ENCODE measurements around the gene SND1.

The SND1 gene

GRCh38 chr7:127682140-127682539 is 30.1 kb downstream of the SND1 start:
- Histone ChIP-seq H3K4me3 (ENCODE audit: low read depth in 1 of 2, low read length in 2 of 2) (no peak overlapping the region), H3K36me3 (ENCODE audit: control insufficient read depth in 1 of 2, insufficient read depth in 2 of 2, low read length in 2 of 2) (peaks cover 4 to 16% of the 10 kb centered on the region in 2 donors), H3K9ac (ENCODE audit: low read depth in 1 of 2, low read length in 2 of 2) (no peak overlapping the region), H3K27me3 (ENCODE audit: control insufficient read depth in 1 of 2, insufficient read depth in 2 of 2, low read length in 2 of 2) (no peaks in the 10 kb centered on the region), H3K9me3 (ENCODE audit: control insufficient read depth in 1 of 2, low read length in 2 of 2) (peaks cover 0 to 4% of the 10 kb centered on the region in 2 donors), H3K4me1 (ENCODE audit: control insufficient read depth in 1 of 2, insufficient read depth in 2 of 2, low read length in 2 of 2) (peaks cover 8 to 10% of the 10 kb centered on the region in 2 donors), H3K27ac (ENCODE audit: low read depth, low read length) (no peak overlapping the region)

DNA sequence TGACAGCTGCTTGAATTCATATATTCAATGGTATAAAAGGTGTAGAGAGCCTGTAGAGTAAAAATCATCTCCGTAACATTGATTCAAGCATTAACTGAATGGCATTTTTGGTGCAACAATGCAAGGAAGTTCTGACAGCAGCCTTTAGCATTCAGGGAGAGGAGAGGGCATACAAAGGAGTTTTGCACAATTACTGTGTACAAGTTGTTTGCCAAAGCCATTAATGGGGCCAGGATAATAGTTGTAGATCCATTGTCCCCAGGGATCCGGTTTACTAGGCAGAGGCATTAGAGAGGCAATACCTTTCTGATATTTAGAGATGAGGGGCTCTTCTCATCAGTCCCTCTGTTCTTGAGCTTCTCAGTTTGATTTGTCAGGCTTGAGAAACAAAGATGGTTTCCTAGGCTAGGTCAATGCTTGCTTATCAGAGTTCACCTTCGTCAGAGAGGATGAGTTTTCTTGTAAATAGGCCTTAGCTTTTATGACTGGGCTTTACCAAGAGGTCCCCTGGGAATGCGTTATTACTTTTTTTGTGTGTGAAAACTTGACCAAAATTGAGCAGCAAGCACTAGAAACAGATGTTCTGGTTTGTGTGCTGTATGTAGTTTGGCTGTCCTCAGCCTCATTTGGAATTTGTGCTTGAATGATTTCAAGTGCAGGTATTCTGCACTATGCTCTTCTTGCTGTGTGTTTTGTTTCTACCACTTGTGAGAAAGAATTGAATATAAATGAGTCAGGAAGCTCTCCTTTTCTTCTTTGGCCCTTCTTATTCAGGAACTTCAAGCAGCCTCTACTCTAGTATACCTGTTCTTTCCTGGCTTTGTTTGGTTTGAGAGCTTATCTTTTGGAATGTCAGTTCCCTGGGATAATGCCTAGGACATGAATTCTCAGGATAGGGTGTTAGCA is 32.0 kb downstream of the SND1 start:
- Histone ChIP-seq H3K9ac (ENCODE audit: low read depth in 1 of 2, low read length in 2 of 2) (no peak overlapping the region), H3K4me1 (ENCODE audit: control insufficient read depth in 1 of 2, insufficient read depth in 2 of 2, low read length in 2 of 2) (peaks cover 8 to 10% of the 10 kb centered on the region in 2 donors), H3K4me3 (ENCODE audit: low read depth in 1 of 2, low read length in 2 of 2) (no peak overlapping the region), H3K36me3 (ENCODE audit: control insufficient read depth in 1 of 2, insufficient read depth in 2 of 2, low read length in 2 of 2) (peaks cover 6 to 27% of the 10 kb centered on the region in 2 donors), H3K9me3 (ENCODE audit: control insufficient read depth in 1 of 2, low read length in 2 of 2) (peaks cover 0 to 4% of the 10 kb centered on the region in 2 donors), H3K27me3 (ENCODE audit: control insufficient read depth in 1 of 2, insufficient read depth in 2 of 2, low read length in 2 of 2) (no peaks in the 10 kb centered on the region), H3K27ac (ENCODE audit: low read depth, low read length) (no peak overlapping the region)

GRCh38 chr7:127689194-127689772 is 37.3 kb downstream of the SND1 start:
- no peaks in the 10 kb centered on the region for H3K9me3 ChIP-seq (ENCODE audit: control insufficient read depth in 1 of 2, low read length in 2 of 2)
- no peak overlapping the region for H3K4me3 ChIP-seq (ENCODE audit: low read depth in 1 of 2, low read length in 2 of 2)
- no peak overlapping the region for H3K9ac ChIP-seq (ENCODE audit: low read depth in 1 of 2, low read length in 2 of 2)
- H3K36me3 ChIP-seq (ENCODE audit: control insufficient read depth in 1 of 2, insufficient read depth in 2 of 2, low read length in 2 of 2): peaks cover 23 to 61% of the 10 kb centered on the region in 2 donors
- no peak overlapping the region for H3K27ac ChIP-seq (ENCODE audit: low read depth, low read length)
- peaks cover under 1 to 6% of the 10 kb centered on the region in 2 donors for H3K4me1 ChIP-seq (ENCODE audit: control insufficient read depth in 1 of 2, insufficient read depth in 2 of 2, low read length in 2 of 2)
- H3K27me3 ChIP-seq (ENCODE audit: control insufficient read depth in 1 of 2, insufficient read depth in 2 of 2, low read length in 2 of 2): no peaks in the 10 kb centered on the region

DNA sequence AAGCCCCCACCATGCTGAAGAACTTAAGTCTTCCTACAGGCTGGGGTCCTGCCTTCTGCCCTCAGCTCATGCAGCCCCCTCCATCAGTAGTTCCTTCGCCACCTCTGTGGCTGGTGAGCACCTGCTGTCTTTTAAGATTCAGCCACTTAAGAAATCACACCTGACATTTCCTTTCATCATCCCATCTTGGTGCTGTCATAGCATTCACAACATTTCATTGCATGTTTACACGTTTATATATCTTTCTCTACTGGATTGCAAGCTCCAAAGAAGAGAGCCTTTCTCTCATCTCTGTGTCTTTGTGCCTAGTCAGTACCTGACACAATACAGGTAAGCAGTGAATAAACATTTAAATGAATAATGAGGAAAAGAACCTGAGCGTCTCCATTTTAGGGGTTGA is 38.3 kb downstream of the SND1 start:
- Histone ChIP-seq H3K9me3 (ENCODE audit: control insufficient read depth in 1 of 2, low read length in 2 of 2) (no peaks in the 10 kb centered on the region), H3K36me3 (ENCODE audit: control insufficient read depth in 1 of 2, insufficient read depth in 2 of 2, low read length in 2 of 2) (peaks cover 34 to 72% of the 10 kb centered on the region in 2 donors), H3K27ac (ENCODE audit: low read depth, low read length) (no peak overlapping the region)

GRCh38 chr7:127690806-127691205 is 38.8 kb downstream of the SND1 start:
- Histone ChIP-seq H3K27me3 (ENCODE audit: control insufficient read depth in 1 of 2, insufficient read depth in 2 of 2, low read length in 2 of 2) (no peaks in the 10 kb centered on the region), H3K36me3 (ENCODE audit: control insufficient read depth in 1 of 2, insufficient read depth in 2 of 2, low read length in 2 of 2) (peaks cover 35 to 76% of the 10 kb centered on the region in 2 donors), H3K4me1 (ENCODE audit: control insufficient read depth in 1 of 2, insufficient read depth in 2 of 2, low read length in 2 of 2) (peaks cover 0 to 3% of the 10 kb centered on the region in 2 donors), H3K4me3 (ENCODE audit: low read depth in 1 of 2, low read length in 2 of 2) (no peak overlapping the region), H3K27ac (ENCODE audit: low read depth, low read length) (no peak overlapping the region), H3K9ac (ENCODE audit: low read depth in 1 of 2, low read length in 2 of 2) (no peak overlapping the region), H3K9me3 (ENCODE audit: control insufficient read depth in 1 of 2, low read length in 2 of 2) (no peaks in the 10 kb centered on the region)

More for the DNA sequence above, 38.3 kb downstream of the SND1 start:
- Histone ChIP-seq H3K9ac (ENCODE audit: low read depth in 1 of 2, low read length in 2 of 2) (no peak overlapping the region), H3K4me1 (ENCODE audit: control insufficient read depth in 1 of 2, insufficient read depth in 2 of 2, low read length in 2 of 2) (peaks cover 0 to 3% of the 10 kb centered on the region in 2 donors), H3K27me3 (ENCODE audit: control insufficient read depth in 1 of 2, insufficient read depth in 2 of 2, low read length in 2 of 2) (no peaks in the 10 kb centered on the region), H3K4me3 (ENCODE audit: low read depth in 1 of 2, low read length in 2 of 2) (no peak overlapping the region)

DNA sequence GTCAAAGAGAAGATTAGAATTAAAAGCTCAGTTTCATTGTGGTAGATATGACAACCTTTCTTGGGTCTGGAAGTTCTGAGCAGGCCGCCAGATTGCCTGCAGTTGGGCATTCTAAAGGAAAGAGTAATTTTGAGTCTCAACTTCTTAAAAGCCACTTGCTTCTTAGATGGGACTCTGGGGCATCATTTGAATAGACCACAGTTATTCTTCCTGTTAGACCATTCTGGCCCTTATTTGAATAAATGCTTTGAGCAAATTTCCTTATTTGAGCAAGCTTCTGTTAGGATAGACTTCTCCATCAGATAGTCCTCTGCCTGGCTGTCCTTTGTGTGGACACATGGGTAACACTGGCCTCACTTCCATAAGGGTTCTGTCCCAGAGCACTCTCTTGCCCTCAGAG is 40.2 kb downstream of the SND1 start:
- peaks cover 36 to 72% of the 10 kb centered on the region in 2 donors for H3K36me3 ChIP-seq (ENCODE audit: control insufficient read depth in 1 of 2, insufficient read depth in 2 of 2, low read length in 2 of 2)

DNA sequence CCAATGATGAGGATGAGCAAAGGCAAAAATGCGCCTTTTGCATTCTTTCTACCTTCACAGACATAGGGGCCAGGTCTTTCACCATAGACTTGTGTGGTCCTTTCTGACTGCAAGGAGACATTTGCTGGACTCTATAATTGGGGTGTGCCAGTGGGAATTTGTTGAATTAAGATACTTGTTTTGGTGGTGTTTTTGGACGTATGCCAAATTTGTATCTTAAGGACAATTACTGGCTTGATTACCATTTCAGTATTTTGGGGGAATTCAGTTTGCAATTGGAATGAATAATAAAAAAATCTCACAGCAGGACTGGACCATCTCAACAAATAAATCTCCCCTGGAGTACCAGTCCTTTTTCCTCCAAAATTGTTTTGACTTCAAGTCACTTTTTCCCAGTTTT is 47.9 kb downstream of the SND1 start:
- H3K27ac ChIP-seq (ENCODE audit: low read depth, low read length): no peak overlapping the region
- peaks cover 41 to 95% of the 10 kb centered on the region in 2 donors for H3K36me3 ChIP-seq (ENCODE audit: control insufficient read depth in 1 of 2, insufficient read depth in 2 of 2, low read length in 2 of 2)

More for the DNA sequence above, 40.2 kb downstream of the SND1 start:
- Histone ChIP-seq H3K4me1 (ENCODE audit: control insufficient read depth in 1 of 2, insufficient read depth in 2 of 2, low read length in 2 of 2) (peaks cover 0 to 3% of the 10 kb centered on the region in 2 donors), H3K9ac (ENCODE audit: low read depth in 1 of 2, low read length in 2 of 2) (no peak overlapping the region), H3K4me3 (ENCODE audit: low read depth in 1 of 2, low read length in 2 of 2) (no peak overlapping the region), H3K27me3 (ENCODE audit: control insufficient read depth in 1 of 2, insufficient read depth in 2 of 2, low read length in 2 of 2) (no peaks in the 10 kb centered on the region), H3K27ac (ENCODE audit: low read depth, low read length) (no peak overlapping the region), H3K9me3 (ENCODE audit: control insufficient read depth in 1 of 2, low read length in 2 of 2) (no peaks in the 10 kb centered on the region)

GRCh38 chr7:127702052-127702652 is 50.2 kb downstream of the SND1 start:
- Histone ChIP-seq H3K4me3 (ENCODE audit: low read depth in 1 of 2, low read length in 2 of 2) (no peak overlapping the region), H3K9ac (ENCODE audit: low read depth in 1 of 2, low read length in 2 of 2) (no peak overlapping the region), H3K36me3 (ENCODE audit: control insufficient read depth in 1 of 2, insufficient read depth in 2 of 2, low read length in 2 of 2) (peaks cover 42 to 88% of the 10 kb centered on the region in 2 donors)

More for the DNA sequence above, 47.9 kb downstream of the SND1 start:
- Histone ChIP-seq H3K4me3 (ENCODE audit: low read depth in 1 of 2, low read length in 2 of 2) (no peak overlapping the region), H3K9me3 (ENCODE audit: control insufficient read depth in 1 of 2, low read length in 2 of 2) (no peaks in the 10 kb centered on the region), H3K9ac (ENCODE audit: low read depth in 1 of 2, low read length in 2 of 2) (no peak overlapping the region), H3K4me1 (ENCODE audit: control insufficient read depth in 1 of 2, insufficient read depth in 2 of 2, low read length in 2 of 2) (no peaks in the 10 kb centered on the region), H3K27me3 (ENCODE audit: control insufficient read depth in 1 of 2, insufficient read depth in 2 of 2, low read length in 2 of 2) (no peaks in the 10 kb centered on the region)

DNA sequence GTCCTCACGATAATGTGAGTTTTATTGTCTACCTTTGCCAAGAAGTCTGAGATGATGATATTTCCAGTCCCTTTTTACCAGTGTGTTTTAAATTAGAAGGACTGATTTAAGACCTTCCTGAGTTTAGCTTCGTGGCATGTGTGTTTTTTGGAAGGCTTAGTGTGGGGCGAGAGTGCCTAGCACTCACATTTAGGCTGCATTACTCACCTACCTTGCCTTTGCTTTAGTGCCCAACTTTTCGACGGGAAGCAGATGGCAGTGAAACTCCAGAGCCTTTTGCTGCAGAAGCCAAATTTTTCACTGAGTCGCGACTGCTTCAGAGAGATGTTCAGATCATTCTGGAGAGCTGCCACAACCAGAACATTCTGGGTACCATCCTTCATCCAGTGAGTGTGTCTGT is 50.9 kb downstream of the SND1 start:
- Histone ChIP-seq H3K9ac (ENCODE audit: low read depth in 1 of 2, low read length in 2 of 2) (no peak overlapping the region), H3K4me1 (ENCODE audit: control insufficient read depth in 1 of 2, insufficient read depth in 2 of 2, low read length in 2 of 2) (no peaks in the 10 kb centered on the region), H3K4me3 (ENCODE audit: low read depth in 1 of 2, low read length in 2 of 2) (no peak overlapping the region), H3K27me3 (ENCODE audit: control insufficient read depth in 1 of 2, insufficient read depth in 2 of 2, low read length in 2 of 2) (no peaks in the 10 kb centered on the region), H3K36me3 (ENCODE audit: control insufficient read depth in 1 of 2, insufficient read depth in 2 of 2, low read length in 2 of 2) (peaks cover 43 to 88% of the 10 kb centered on the region in 2 donors), H3K27ac (ENCODE audit: low read depth, low read length) (no peak overlapping the region), H3K9me3 (ENCODE audit: control insufficient read depth in 1 of 2, low read length in 2 of 2) (no peaks in the 10 kb centered on the region)

More at GRCh38 chr7:127702052-127702652, 50.2 kb downstream of the SND1 start:
- no peak overlapping the region for H3K27ac ChIP-seq (ENCODE audit: low read depth, low read length)
- no peaks in the 10 kb centered on the region for H3K4me1 ChIP-seq (ENCODE audit: control insufficient read depth in 1 of 2, insufficient read depth in 2 of 2, low read length in 2 of 2)
- no peaks in the 10 kb centered on the region for H3K9me3 ChIP-seq (ENCODE audit: control insufficient read depth in 1 of 2, low read length in 2 of 2)
- no peaks in the 10 kb centered on the region for H3K27me3 ChIP-seq (ENCODE audit: control insufficient read depth in 1 of 2, insufficient read depth in 2 of 2, low read length in 2 of 2)

DNA sequence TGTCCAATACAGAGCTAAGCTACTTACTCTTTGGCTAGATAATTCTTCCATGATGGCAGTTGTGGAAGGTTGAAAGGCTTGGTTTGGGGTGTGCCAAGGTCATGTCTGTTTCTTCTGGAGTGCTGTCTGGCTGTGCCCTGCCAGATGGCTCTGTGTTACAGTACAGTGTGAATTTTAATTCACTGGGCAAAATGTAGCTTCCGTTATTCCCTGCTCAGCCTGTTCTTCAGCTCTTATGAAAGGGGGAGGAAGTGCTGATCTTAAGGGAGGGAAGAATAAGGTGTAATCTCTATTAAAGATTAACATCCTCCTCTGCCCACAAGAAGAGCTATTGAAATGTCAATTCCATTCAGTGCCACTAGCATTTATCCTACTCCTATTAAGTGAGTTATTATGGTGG is 52.2 kb downstream of the SND1 start:
- Histone ChIP-seq H3K27me3 (ENCODE audit: control insufficient read depth in 1 of 2, insufficient read depth in 2 of 2, low read length in 2 of 2) (no peaks in the 10 kb centered on the region), H3K9ac (ENCODE audit: low read depth in 1 of 2, low read length in 2 of 2) (no peak overlapping the region), H3K27ac (ENCODE audit: low read depth, low read length) (no peak overlapping the region), H3K4me3 (ENCODE audit: low read depth in 1 of 2, low read length in 2 of 2) (no peak overlapping the region), H3K4me1 (ENCODE audit: control insufficient read depth in 1 of 2, insufficient read depth in 2 of 2, low read length in 2 of 2) (no peaks in the 10 kb centered on the region), H3K36me3 (ENCODE audit: control insufficient read depth in 1 of 2, insufficient read depth in 2 of 2, low read length in 2 of 2) (peaks cover 31 to 85% of the 10 kb centered on the region in 2 donors), H3K9me3 (ENCODE audit: control insufficient read depth in 1 of 2, low read length in 2 of 2) (no peaks in the 10 kb centered on the region)

All from duodenal mucosa (tissue), 2 donors.